Sigmoid colon (tissue), 7 donors: Measurements from ENCODE around the gene SEC24C. TPM values are rescaled to one million over a fixed set of nuclear protein-coding genes. Genes with fewer than 3 reads are reported as not detected.

Source experiments
- DNase-seq: peaks from one replicate; pipeline ENCODE4 v3.0.0-alpha.2; 2019
- H3K27ac ChIP-seq, 4 donors: fragments of 200-600 bp; sonication (generic); one replicate each; pipeline ENCODE4 v1.5.1; 2016 to 2019; ENCODE audit warnings: mild to moderate bottlenecking in 1 of 4
- H3K27me3 ChIP-seq, 3 donors: fragments of 200-600 bp; sonication (generic); one replicate each; pipeline ENCODE4 v1.5.1; 2019; ENCODE audit warnings: mild to moderate bottlenecking in 1 of 3
- H3K36me3 ChIP-seq, 4 donors: fragments of 200-600 bp; sonication (generic); one replicate each; pipeline ENCODE4 v1.5.1; 2016 to 2019
- H3K4me1 ChIP-seq, 4 donors: fragments of 200-600 bp; sonication (generic); one replicate each; pipeline ENCODE4 v1.5.1; 2017 to 2019
- H3K4me3 ChIP-seq, 4 donors: fragments of 200-600 bp; sonication (generic); one replicate each; pipeline ENCODE4 v1.5.1; 2017 to 2019; ENCODE audit warnings: mild to moderate bottlenecking in 2 of 4, moderate library complexity in 1 of 4
- H3K9me3 ChIP-seq, 4 donors: fragments of 200-600 bp in 3 of 4; sonication (generic) in 3 of 4; one replicate each; pipeline versions ENCODE4 v1.5.1 to v1.6.1; 2013 to 2019
- CTCF ChIP-seq, 4 experiments: fragments of 450-650 bp in 3 of 4; fragments of 200-600 bp in 1 of 4; IDR thresholded peaks; one replicate each; pipeline ENCODE4 v1.5.1; 2016 to 2019; ENCODE audit warnings: antibody characterized with exemption in 4 of 4, mild to moderate bottlenecking in 3 of 4, moderate library complexity in 2 of 4
- EP300 ChIP-seq, 4 donors: sonication (generic); formaldehyde crosslinking; IDR thresholded peaks; one replicate each; pipeline ENCODE4 v1.6.1; 2017; ENCODE audit warnings: antibody characterized with exemption in 4 of 4
- POLR2A ChIP-seq, 2 donors: fragments of 450-650 bp; IDR thresholded peaks; one replicate each; pipeline ENCODE4 v1.6.1; 2016; ENCODE audit warnings: antibody characterized with exemption in 2 of 2, mild to moderate bottlenecking in 2 of 2, moderate library complexity in 2 of 2
- POLR2AphosphoS5 ChIP-seq, 4 donors: sonication (generic); formaldehyde crosslinking; IDR thresholded peaks; one replicate each; pipeline ENCODE4 v1.6.1; 2017; ENCODE audit warnings: antibody characterized with exemption in 4 of 4
- WGBS, 2 donors: extraction: QIAGEN DNeasy Blood & Tissue Kit; methylation state at CpG; one replicate each; pipeline ENCODE4 v1.1.7; 2013; 5-methylcytosine and 5-hydroxymethylcytosine counted together
- intact Hi-C: fragments of 100-400 bp; cut with DNase I; formaldehyde crosslinking; loops from one replicate; pipeline ENCODE4 v1.15.1; 2023
- polyA plus RNA-seq, 3 donors: library from polyadenylated mRNA; stranded (reverse); fragments of 200-250 nt; gene quantifications; one replicate each; pipeline ENCODE4 v1.2.3, GENCODE V29; 2013
- small RNA-seq, 3 donors: library from RNA; depleted of rRNA; stranded (forward); fragments of <200 nt; gene quantifications; one replicate each; pipeline ENCODE3, GENCODE V24; 2016
- total RNA-seq, 4 donors: library from RNA; depleted of rRNA; stranded (reverse); fragments of >200 nt; gene quantifications; one replicate each; pipeline ENCODE4 v1.1.0, GENCODE V29; 2016
- donor health status: healthy with polysubstance abuse.
- donor health status: Bipolar disorder and iron deficiency.
- donor health status: healthy.

Gene SEC24C
- total and polyA plus RNA-seq, 7 donors: 25.2 to 52.3 (median 37.5) TPM

GRCh38 chr10:73818402-73818801 lies 74.2 kb downstream of the SEC24C start:
- H3K27me3 ChIP-seq: no peaks in the 10 kb centered on the region
- peaks cover 0 to 29% (median 12%) of the 10 kb centered on the region in 4 donors for H3K4me1 ChIP-seq
- peaks cover 30 to 96% (median 63%) of the 10 kb centered on the region in 4 donors for H3K36me3 ChIP-seq
- H3K4me3 ChIP-seq: no peak overlapping the region
- 81 to 88% methylated on average over 10 of the region's 10 CpGs for WGBS, 2 donors
- no peak for DNase-seq
- intact Hi-C loops: no loop called here
- H3K27ac ChIP-seq: peak overlapping the region in 3 of 4 donors; percentile 50 to 61 (median 55)
- no peaks in the 10 kb centered on the region for H3K9me3 ChIP-seq
- no peak for TF ChIP-seq POLR2A (IDR thresholded peaks at IDR 0.05)
- no peak for TF ChIP-seq CTCF (IDR thresholded peaks at IDR 0.05)
- no peak for TF ChIP-seq EP300 (IDR thresholded peaks at IDR 0.05)
- TF ChIP-seq POLR2AphosphoS5 (IDR thresholded peaks at IDR 0.05): no peak

GRCh38 chr10:73819081-73819480 lies 74.9 kb downstream of the SEC24C start:
- intact Hi-C loops: no loop called here
- no peaks in the 10 kb centered on the region for H3K27me3 ChIP-seq
- TF ChIP-seq POLR2A (IDR thresholded peaks at IDR 0.05) (no peak), CTCF (IDR thresholded peaks at IDR 0.05) (no peak), POLR2AphosphoS5 (IDR thresholded peaks at IDR 0.05) (no peak), EP300 (IDR thresholded peaks at IDR 0.05) (no peak)
- H3K9me3 ChIP-seq: no peaks in the 10 kb centered on the region
- no peak for DNase-seq
- peaks cover 0 to 29% (median 12%) of the 10 kb centered on the region in 4 donors for H3K4me1 ChIP-seq
- H3K4me3 ChIP-seq: no peak overlapping the region
- peaks cover 36 to 96% (median 67%) of the 10 kb centered on the region in 4 donors for H3K36me3 ChIP-seq
- peak overlapping the region; percentile 18 to 55 (median 49) for H3K27ac ChIP-seq
- 68 to 81% methylated on average over 5 of the region's 5 CpGs for WGBS, 2 donors

- no peak for TF ChIP-seq EP300 (IDR thresholded peaks at IDR 0.05)
- no peak for TF ChIP-seq POLR2AphosphoS5 (IDR thresholded peaks at IDR 0.05)
- no peak for TF ChIP-seq POLR2A (IDR thresholded peaks at IDR 0.05)
- no peak for TF ChIP-seq CTCF (IDR thresholded peaks at IDR 0.05)
- 16 to 67% methylated on average over 20 of the region's 20 CpGs for WGBS, 2 donors
- no peak overlapping the region for H3K4me3 ChIP-seq
- DNase-seq: no peak
- H3K27me3 ChIP-seq: no peaks in the 10 kb centered on the region
- H3K36me3 ChIP-seq: peaks cover 41 to 96% (median 68%) of the 10 kb centered on the region in 4 donors
- no peaks in the 10 kb centered on the region for H3K9me3 ChIP-seq
- intact Hi-C loops: no loop called here
- peaks cover 0 to 29% (median 12%) of the 10 kb centered on the region in 4 donors for H3K4me1 ChIP-seq
- H3K27ac ChIP-seq: peak overlapping the region; percentile 18 to 55 (median 49)
These were observed 75.4 kb downstream of the SEC24C start for GRCh38 chr10:73819513-73820093.

Small RNAs within 50 kb of the gene (small RNA-seq; reads per million reads assigned to genes)
- gene AC022400.4 (0 reads per million in 3 donors), gene AC022400.9 (0 reads per million in 3 donors), gene RNA5SP320 (0 reads per million in 3 donors), gene ZSWIM8-AS1 (0 reads per million in 3 donors)

Other genes with a start within 250 kb of the SEC24C start
- 100 to 1,000 TPM in 1 of 4 donors, 10 to 100 TPM in 3; 75.5 to 103 (median 85.8) TPM for gene PPP3CB, start 248.3 kb upstream of the SEC24C start, total RNA-seq
- 10 to 100 TPM; 21.0 to 23.8 (median 22.2) TPM for gene PPP3CB, start 248.3 kb upstream of the SEC24C start, polyA plus RNA-seq
- 10 to 100 TPM; 30.8 to 71.2 (median 40.6) TPM for gene USP54, start 153.0 kb upstream of the SEC24C start, total RNA-seq
- gene USP54, start 153.0 kb upstream of the SEC24C start, polyA plus RNA-seq: 10 to 100 TPM; 14.4 to 19.1 (median 18.5) TPM
- not detected for gene MYOZ1, start 102.9 kb upstream of the SEC24C start, total RNA-seq
- 1 to 10 TPM in 1 of 3 donors, under 1 TPM in 1, not detected in 1; 0.17 to 1.2 TPM for gene MYOZ1, start 102.9 kb upstream of the SEC24C start, polyA plus RNA-seq
- gene SYNPO2L, start 88.3 kb upstream of the SEC24C start, total RNA-seq: not detected
- gene SYNPO2L, start 88.3 kb upstream of the SEC24C start, polyA plus RNA-seq: under 1 TPM in 2 of 3 donors, not detected in 1; 0.12 to 0.23 TPM
- gene AGAP5, start 46.3 kb upstream of the SEC24C start, total RNA-seq: 1 to 10 TPM; 4.5 to 5.9 (median 5.6) TPM
- gene AGAP5, start 46.3 kb upstream of the SEC24C start, polyA plus RNA-seq: 1 to 10 TPM; 1.2 to 4.7 (median 1.8) TPM
- gene CHCHD1, start 37.7 kb downstream of the SEC24C start, total RNA-seq: 10 to 100 TPM; 28.1 to 36.6 (median 34.5) TPM
- 100 to 1,000 TPM in 1 of 3 donors, 10 to 100 TPM in 2; 76.9 to 134 (median 93.7) TPM for gene CHCHD1, start 37.7 kb downstream of the SEC24C start, polyA plus RNA-seq
- gene ZSWIM8, start 41.2 kb downstream of the SEC24C start, total RNA-seq: 100 to 1,000 TPM in 1 of 4 donors, 10 to 100 TPM in 3; 42.5 to 138 (median 71.9) TPM
- 10 to 100 TPM; 34.8 to 64.8 (median 40.2) TPM for gene ZSWIM8, start 41.2 kb downstream of the SEC24C start, polyA plus RNA-seq
- 10 to 100 TPM; 23.9 to 56.2 (median 28.3) TPM for gene NDST2, start 67.2 kb downstream of the SEC24C start, total RNA-seq
- 10 to 100 TPM in 2 of 3 donors, 1 to 10 TPM in 1; 3.9 to 21.0 (median 17.0) TPM for gene NDST2, start 67.2 kb downstream of the SEC24C start, polyA plus RNA-seq
- 100 to 1,000 TPM; 153 to 221 (median 209) TPM for gene CAMK2G, start 130.2 kb downstream of the SEC24C start, total RNA-seq
- 10 to 100 TPM; 14.4 to 34.8 (median 17.6) TPM for gene CAMK2G, start 130.2 kb downstream of the SEC24C start, polyA plus RNA-seq
- gene PLAU, start 166.8 kb downstream of the SEC24C start, total RNA-seq: 1 to 10 TPM; 2.5 to 9.4 (median 3.7) TPM
- gene PLAU, start 166.8 kb downstream of the SEC24C start, polyA plus RNA-seq: 10 to 100 TPM in 1 of 3 donors, 1 to 10 TPM in 2; 3.6 to 15.7 (median 9.9) TPM